OCI-LY3 (cell line): Measurements from ENCODE around the gene SMYD5.

Experiments
- H2AFZ ChIP-seq: fragments of 200-600, 300-600 bp; shearing (Covaris generic); 2 replicates; pipeline ENCODE4 v1.6.0; 2014; ENCODE audit warnings: antibody characterized with exemption, low read depth, low read length
- H3K27ac ChIP-seq: fragments of 200-600, 300-600 bp; sonication (generic); 2 replicates; pipeline ENCODE4 v1.5.1; 2014; ENCODE audit warnings: mild to moderate bottlenecking, low read length, moderate library complexity, mixed read lengths
- H3K27me3 ChIP-seq: fragments of 200-600, 300-600 bp; sonication (generic); 2 replicates; pipeline ENCODE4 v1.6.1; 2014; ENCODE audit warnings: low read depth, low read length, mixed read lengths
- H3K36me3 ChIP-seq: fragments of 200-600, 300-600 bp; sonication (generic); replicated peaks from 2 replicates; pipeline ENCODE3; 2014; ENCODE audit warnings: low read depth, low read length, mixed read lengths
- H3K4me1 ChIP-seq: fragments of 300-600, 200-600 bp; sonication (generic); 2 replicates; pipeline ENCODE4 v1.6.1; 2014; ENCODE audit warnings: low read length, mixed read lengths
- H3K4me2 ChIP-seq: fragments of 200-600, 300-600 bp; sonication (generic); 2 replicates; pipeline ENCODE4 v1.6.1; 2014; ENCODE audit warnings: low read length, mixed read lengths
- H3K4me3 ChIP-seq: fragments of 300-600, 200-600 bp; sonication (generic); 2 replicates; pipeline ENCODE4 v1.5.1; 2014; ENCODE audit warnings: antibody characterized with exemption, mild to moderate bottlenecking, low read length, moderate library complexity
- H3K79me2 ChIP-seq: fragments of 300-600, 200-600 bp; shearing (Covaris generic); 2 replicates; pipeline ENCODE4 v1.6.1; 2014; ENCODE audit warnings: mild to moderate bottlenecking, low read length, mixed read lengths
- H3K9ac ChIP-seq: fragments of 300-600, 200-600 bp; shearing (Covaris generic); 2 replicates; pipeline ENCODE4 v1.6.0; 2014; ENCODE audit warnings: mild to moderate bottlenecking, low read length, moderate library complexity
- H3K9me3 ChIP-seq: fragments of 200-600, 300-600 bp; shearing (Covaris generic); 2 replicates; pipeline ENCODE4 v1.6.1; 2014; ENCODE audit warnings: low read length, mixed read lengths; ENCODE audit not compliant: insufficient read depth
- H4K20me1 ChIP-seq: fragments of 200-600, 300-600 bp; sonication (generic); 2 replicates; pipeline ENCODE4 v1.6.1; 2016; ENCODE audit warnings: low read length, mixed read lengths; ENCODE audit not compliant: insufficient read depth
- CTCF ChIP-seq: fragments of 200-600, 300-600 bp; sonication (generic); IDR thresholded peaks from 2 replicates; pipeline ENCODE4 v1.5.1; 2014; ENCODE audit warnings: antibody characterized with exemption, low read length, low read depth
- EZH2phosphoT487 ChIP-seq: fragments of 200-600 bp; shearing (Covaris generic); IDR thresholded peaks from 2 replicates; pipeline ENCODE4 v1.6.1; 2018; ENCODE audit warnings: antibody characterized with exemption, mixed run types, low read depth

The SMYD5 gene

GRCh38 chr2:73264332-73264606, 50.2 kb downstream of the SMYD5 start:
- Histone ChIP-seq H3K4me3 (no peak overlapping the region), H4K20me1 (peaks cover 20% of the 10 kb centered on the region), H2AFZ (no peak overlapping the region), H3K36me3 (peaks cover 36% of the 10 kb centered on the region), H3K27me3 (no peaks in the 10 kb centered on the region), H3K79me2 (peaks cover 34% of the 10 kb centered on the region), H3K9ac (no peak overlapping the region), H3K4me1 (no peaks in the 10 kb centered on the region), H3K4me2 (no peak overlapping the region), H3K9me3 (no peaks in the 10 kb centered on the region), H3K27ac (no peak overlapping the region)
- no peak for TF ChIP-seq EZH2phosphoT487

GRCh38 chr2:73264783-73265182, 50.7 kb downstream of the SMYD5 start:
- no peak overlapping the region for H3K4me3 ChIP-seq
- TF ChIP-seq EZH2phosphoT487 (no peak), CTCF (no peak)
- no peak overlapping the region for H3K4me2 ChIP-seq
- peaks cover 20% of the 10 kb centered on the region for H4K20me1 ChIP-seq
- H3K4me1 ChIP-seq: no peaks in the 10 kb centered on the region
- no peak overlapping the region for H3K9ac ChIP-seq
- H3K27ac ChIP-seq: no peak overlapping the region
- H3K79me2 ChIP-seq: peaks cover 39% of the 10 kb centered on the region
- H3K36me3 ChIP-seq: peaks cover 31% of the 10 kb centered on the region
- H3K9me3 ChIP-seq: no peaks in the 10 kb centered on the region
- H2AFZ ChIP-seq: no peak overlapping the region
- H3K27me3 ChIP-seq: no peaks in the 10 kb centered on the region

GRCh38 chr2:73265298-73266060, 51.4 kb downstream of the SMYD5 start:
- peaks cover 22% of the 10 kb centered on the region for H4K20me1 ChIP-seq
- H3K27me3 ChIP-seq: no peaks in the 10 kb centered on the region
- H3K4me1 ChIP-seq: no peaks in the 10 kb centered on the region
- TF ChIP-seq CTCF: no peak
- TF ChIP-seq EZH2phosphoT487: no peak
- peaks cover 46% of the 10 kb centered on the region for H3K79me2 ChIP-seq
- no peak overlapping the region for H3K4me3 ChIP-seq
- no peak overlapping the region for H3K4me2 ChIP-seq
- no peak overlapping the region for H3K9ac ChIP-seq
- no peak overlapping the region for H3K27ac ChIP-seq
- H3K36me3 ChIP-seq: peaks cover 28% of the 10 kb centered on the region
- H2AFZ ChIP-seq: no peak overlapping the region
- H3K9me3 ChIP-seq: no peaks in the 10 kb centered on the region

GRCh38 chr2:73266061-73266901, 52.2 kb downstream of the SMYD5 start:
- Histone ChIP-seq H3K4me2 (no peak overlapping the region), H3K9me3 (no peaks in the 10 kb centered on the region), H3K27ac (no peak overlapping the region), H3K79me2 (peaks cover 54% of the 10 kb centered on the region), H3K4me1 (no peaks in the 10 kb centered on the region), H3K4me3 (no peak overlapping the region), H4K20me1 (peaks cover 30% of the 10 kb centered on the region), H2AFZ (no peak overlapping the region), H3K27me3 (no peaks in the 10 kb centered on the region), H3K36me3 (peaks cover 34% of the 10 kb centered on the region), H3K9ac (no peak overlapping the region)
- TF ChIP-seq CTCF: no peak
- TF ChIP-seq EZH2phosphoT487: no peak
